Fibroblast of pulmonary artery (primary cell): ENCODE results near the gene CBARP.
A peak's percentile ranks its signal among the peaks of the same experiment; 100 is the strongest.

ENCODE experiments used
- DNase-seq: peaks from one replicate; pipeline ENCODE4 v3.0.0-alpha.2; 2010; ENCODE audit warnings: low read depth
- H3K4me3 ChIP-seq: replicated peaks from 2 replicates; pipeline ENCODE4 v1.5.1; 2011; ENCODE audit warnings: low read depth, mild to moderate bottlenecking, control low read depth, low read length, moderate library complexity
- TF ChIP-seq, protein P1 (sequence below): IDR thresholded peaks from 2 replicates; pipeline ENCODE4 v1.5.1; 2011; ENCODE audit warnings: mild to moderate bottlenecking, control low read depth, low read length, inconsistent platforms; ENCODE audit errors: missing control alignments

Gene CBARP

DNA sequence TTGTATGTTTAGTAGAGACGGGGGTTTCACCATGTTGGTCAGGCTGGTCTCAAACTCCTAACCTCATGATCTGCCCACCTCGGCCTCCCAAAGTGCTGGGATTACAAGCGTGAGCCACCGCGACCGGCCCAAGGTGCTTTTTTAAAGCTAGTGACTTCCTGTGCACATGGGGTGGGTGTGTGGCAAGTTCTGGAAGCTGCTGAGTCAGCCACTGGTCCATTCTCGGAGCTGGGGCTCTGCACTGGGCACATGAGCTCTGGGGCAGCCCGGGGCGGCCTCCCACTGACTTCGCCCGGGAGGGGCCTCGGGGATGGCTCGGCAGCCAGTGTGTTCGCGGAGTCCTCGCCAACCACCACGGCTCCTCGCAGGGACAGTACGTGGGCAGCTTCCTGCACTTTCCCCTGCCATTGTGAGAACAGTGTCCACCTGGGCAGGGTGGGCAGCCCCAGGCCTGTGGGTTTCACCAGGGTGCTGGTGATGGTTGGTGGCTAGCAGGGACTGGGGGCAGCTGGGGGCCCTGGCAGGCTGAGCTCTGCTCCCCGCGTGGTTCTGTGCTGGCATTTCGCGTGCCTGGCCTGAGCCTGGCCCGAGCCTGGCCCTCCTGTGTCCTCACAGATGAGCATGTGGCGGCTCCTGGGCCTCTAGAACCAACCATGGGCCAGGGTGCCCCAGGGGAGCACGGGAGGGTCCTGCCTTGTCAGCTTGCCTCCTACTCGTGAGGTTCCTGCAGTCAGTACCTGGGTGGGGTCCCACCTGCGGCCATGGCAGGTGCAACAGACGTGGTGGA, 12.2 kb downstream of the CBARP start:
- TF ChIP-seq, protein P1, sequence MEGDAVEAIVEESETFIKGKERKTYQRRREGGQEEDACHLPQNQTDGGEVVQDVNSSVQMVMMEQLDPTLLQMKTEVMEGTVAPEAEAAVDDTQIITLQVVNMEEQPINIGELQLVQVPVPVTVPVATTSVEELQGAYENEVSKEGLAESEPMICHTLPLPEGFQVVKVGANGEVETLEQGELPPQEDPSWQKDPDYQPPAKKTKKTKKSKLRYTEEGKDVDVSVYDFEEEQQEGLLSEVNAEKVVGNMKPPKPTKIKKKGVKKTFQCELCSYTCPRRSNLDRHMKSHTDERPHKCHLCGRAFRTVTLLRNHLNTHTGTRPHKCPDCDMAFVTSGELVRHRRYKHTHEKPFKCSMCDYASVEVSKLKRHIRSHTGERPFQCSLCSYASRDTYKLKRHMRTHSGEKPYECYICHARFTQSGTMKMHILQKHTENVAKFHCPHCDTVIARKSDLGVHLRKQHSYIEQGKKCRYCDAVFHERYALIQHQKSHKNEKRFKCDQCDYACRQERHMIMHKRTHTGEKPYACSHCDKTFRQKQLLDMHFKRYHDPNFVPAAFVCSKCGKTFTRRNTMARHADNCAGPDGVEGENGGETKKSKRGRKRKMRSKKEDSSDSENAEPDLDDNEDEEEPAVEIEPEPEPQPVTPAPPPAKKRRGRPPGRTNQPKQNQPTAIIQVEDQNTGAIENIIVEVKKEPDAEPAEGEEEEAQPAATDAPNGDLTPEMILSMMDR, result no peak
- no peak overlapping the region for H3K4me3 ChIP-seq
- DNase-seq, result no peak

DNA sequence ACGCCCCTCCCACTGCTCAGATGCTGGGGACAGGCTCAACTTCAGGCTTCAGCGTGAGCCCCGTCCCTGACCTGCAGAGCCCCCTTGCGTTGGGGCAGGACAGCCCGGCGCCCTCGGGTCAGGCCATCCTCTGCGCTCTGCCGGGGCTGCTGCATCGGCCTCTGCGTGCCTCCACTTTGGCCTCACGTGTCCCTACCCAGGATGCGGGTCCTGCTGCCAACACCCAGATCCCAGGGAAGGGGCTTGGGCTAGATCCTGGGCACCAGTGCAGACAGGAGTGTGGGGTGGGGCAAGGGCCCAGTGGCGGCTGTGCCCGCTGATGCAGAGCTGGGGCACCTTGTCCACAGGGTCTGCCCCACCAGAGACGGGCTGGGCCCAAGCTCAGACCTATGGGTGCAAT, 13.0 kb downstream of the CBARP start:
- H3K4me3 ChIP-seq, result no peak overlapping the region
- no peak for DNase-seq
- TF ChIP-seq, protein P1, result no peak

DNA sequence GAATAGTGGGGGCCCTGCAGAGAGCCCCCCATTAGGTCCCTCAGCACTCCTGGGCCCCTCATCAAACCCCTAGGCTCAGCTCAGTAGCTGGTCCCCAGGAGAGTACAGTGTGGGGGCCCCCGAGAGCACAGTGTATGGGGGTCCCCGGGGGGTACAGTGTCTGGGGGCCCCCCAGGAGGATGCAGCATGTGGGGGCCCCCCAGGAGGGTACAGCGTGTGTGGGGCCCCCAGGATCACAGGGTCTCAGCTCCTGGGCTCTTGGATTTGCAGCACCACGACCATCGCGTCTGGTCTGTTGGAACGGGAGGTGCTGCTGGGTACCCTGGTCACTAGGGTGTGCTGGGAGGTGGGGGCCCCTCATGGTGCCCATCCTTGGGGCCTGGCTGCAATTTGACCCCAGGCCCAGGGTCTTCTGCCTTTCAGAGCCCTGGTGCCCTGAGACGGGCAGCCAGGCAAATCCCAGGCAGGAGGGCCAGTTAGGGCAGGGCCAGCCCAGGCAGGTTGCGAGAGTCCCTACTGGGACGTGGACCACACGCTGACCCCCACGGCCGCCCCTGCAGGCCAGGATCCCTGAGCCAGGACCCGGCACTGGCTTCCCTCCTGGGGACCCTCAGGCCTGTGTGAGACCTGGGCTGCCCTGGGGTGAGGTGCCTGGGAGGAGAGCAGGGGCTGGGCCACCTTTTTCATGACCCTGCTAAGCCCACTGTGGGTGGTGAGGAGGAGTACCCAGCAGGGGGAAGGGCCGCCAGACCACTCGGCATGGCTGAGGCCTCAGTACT, 13.6 kb downstream of the CBARP start:
- TF ChIP-seq, protein P1, result no peak

DNA sequence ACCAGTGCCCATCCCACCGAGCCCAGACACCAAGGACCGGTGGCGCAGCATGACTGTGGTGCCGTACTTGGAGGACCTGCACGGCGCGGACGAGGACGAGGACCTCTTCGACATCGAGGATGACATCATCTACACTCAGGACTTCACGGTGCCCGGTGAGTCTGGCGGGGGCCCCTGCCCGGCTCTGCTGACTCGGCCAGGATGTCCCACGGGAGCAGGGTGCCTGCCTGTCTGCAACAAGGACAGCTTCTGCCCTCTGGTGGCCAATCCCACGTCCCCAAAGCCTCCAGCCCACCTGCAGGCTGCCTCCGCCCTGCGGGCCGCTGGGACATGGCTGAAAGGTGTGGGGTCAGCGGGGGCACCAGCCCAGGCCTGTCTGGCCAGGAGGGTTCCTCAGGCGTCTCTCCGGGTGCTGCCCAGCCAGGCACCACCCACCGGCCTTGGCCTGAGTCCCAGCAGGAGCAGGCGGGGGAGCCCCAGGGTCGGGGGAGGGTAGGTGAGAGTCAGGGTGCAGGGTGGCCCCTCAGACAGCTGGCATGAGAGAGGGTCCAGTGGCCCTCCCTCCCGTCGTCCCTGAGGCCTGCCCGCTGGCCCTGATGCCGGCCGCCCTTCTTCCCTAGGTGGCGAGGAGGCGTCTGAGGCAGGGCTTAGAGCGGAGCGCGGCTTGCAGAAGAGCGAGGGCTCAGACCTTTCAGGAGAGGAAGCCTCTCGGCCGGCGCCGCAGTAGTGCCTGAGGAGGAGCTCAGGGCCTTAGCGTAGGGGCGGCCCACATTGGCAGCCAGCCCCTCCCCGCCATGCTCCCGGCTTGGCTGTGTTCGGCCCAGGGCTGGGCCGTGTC, 14.6 kb downstream of the CBARP start:
- TF ChIP-seq, protein P1, result peak; percentile 45
- DNase-seq, result peak; percentile 55
- H3K4me3 ChIP-seq, result no peak overlapping the region

More for the DNA sequence above, 13.6 kb downstream of the CBARP start:
- H3K4me3 ChIP-seq, result no peak overlapping the region
- DNase-seq, result no peak

DNA sequence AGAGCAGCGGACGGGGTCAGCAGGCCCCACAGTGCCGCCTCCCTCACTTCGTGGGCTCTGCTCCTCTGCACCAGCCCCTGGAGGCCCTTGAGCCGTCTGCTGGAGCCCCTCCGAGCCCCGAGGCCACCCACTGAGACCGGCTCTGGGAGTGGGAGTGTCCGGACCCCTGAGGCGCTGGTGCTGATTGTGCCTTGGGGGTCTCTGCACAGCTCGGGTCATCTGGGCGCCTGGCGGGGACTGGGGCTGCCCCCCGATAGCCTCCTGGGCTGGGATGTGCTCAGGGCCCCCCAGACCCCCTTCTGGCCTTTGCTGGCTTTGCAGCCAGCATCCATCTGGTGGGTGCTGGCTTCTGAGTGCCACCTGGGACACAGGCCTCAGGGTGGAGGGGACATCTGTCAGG, 15.4 kb downstream of the CBARP start:
- no peak overlapping the region for H3K4me3 ChIP-seq
- DNase-seq, result no peak
- TF ChIP-seq, protein P1, result peak; percentile 7

DNA sequence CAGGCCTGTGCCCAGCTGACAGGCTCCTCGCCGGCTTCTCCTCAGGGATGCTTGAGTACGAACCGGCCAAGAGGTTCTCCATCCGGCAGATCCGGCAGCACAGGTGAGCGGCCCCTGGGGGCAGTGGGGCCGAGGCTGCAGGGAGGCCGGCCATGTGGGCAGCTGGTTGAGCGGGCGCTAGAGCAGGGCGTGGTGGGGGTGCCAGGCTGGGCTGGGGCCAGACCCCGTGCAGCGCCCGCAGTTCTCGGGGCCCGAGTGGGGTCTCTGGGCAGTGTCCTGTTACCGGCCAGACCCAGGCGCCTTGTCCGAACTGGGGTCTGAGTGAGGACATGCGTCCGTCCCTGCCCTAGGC, 15.9 kb downstream of the CBARP start:
- no peak for DNase-seq
- TF ChIP-seq, protein P1, result no peak
- H3K4me3 ChIP-seq, result no peak overlapping the region
